SU-DHL-6 (cell line): ENCODE measurements around the gene RAB3C.

ENCODE experiments used
- EZH2phosphoT487 ChIP-seq: fragments of 200-600 bp; sonication (generic), shearing (Covaris generic); conservative IDR thresholded peaks from 2 replicates; pipeline ENCODE4 v1.6.1; 2018; ENCODE audit warnings: mild to moderate bottlenecking, antibody characterized with exemption, low read length, moderate library complexity, mixed read lengths
- TF ChIP-seq, protein P1 (sequence below): fragments of 200-600 bp; sonication (generic); IDR thresholded peaks from one replicate; pipeline ENCODE4 v1.5.1; 2017; ENCODE audit warnings: antibody characterized with exemption, mild to moderate bottlenecking, low read length, moderate library complexity; ENCODE audit not compliant: insufficient read depth, poor library complexity, severe bottlenecking

DNA sequence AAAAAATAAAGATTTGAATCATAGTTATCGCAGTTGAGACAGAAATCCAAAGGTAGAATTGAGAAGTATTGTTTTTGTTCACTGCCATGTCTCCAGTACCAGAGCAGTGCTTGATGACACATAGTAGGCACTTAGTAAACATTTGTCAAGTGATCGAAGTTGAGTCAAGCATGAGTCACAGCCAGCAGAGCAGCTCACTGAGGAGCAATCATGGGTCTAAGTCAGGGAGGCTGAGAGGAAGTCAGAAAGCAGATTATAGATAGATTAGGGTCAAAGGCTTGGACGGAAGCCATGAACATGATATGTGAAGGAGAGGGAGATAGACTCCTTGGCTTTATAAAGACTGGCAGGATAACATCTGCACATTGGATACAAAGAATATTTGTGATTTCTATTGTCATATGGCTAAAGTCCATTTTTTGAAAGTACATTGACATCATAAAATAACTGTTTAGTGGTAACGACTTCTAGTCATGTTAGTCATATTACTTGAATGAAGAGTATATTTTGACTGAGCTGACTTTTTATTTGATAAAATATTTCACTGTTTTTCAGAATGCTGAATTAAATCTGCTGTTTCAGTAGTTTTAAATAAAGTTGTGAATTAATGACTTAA lies 168.5 kb downstream of the RAB3C start:
- TF ChIP-seq, protein P1, sequence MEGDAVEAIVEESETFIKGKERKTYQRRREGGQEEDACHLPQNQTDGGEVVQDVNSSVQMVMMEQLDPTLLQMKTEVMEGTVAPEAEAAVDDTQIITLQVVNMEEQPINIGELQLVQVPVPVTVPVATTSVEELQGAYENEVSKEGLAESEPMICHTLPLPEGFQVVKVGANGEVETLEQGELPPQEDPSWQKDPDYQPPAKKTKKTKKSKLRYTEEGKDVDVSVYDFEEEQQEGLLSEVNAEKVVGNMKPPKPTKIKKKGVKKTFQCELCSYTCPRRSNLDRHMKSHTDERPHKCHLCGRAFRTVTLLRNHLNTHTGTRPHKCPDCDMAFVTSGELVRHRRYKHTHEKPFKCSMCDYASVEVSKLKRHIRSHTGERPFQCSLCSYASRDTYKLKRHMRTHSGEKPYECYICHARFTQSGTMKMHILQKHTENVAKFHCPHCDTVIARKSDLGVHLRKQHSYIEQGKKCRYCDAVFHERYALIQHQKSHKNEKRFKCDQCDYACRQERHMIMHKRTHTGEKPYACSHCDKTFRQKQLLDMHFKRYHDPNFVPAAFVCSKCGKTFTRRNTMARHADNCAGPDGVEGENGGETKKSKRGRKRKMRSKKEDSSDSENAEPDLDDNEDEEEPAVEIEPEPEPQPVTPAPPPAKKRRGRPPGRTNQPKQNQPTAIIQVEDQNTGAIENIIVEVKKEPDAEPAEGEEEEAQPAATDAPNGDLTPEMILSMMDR = no peak
- no peak for TF ChIP-seq EZH2phosphoT487
